ENCODE data around the gene CRIP2. TPM values are rescaled to one million over a fixed set of nuclear protein-coding genes. Genes with fewer than 3 reads are reported as not detected.

CRIP2 gene
- total and polyA plus RNA-seq, 7 donors: 23.1 to 71.8 (median 32.2) TPM

GRCh38 chr14:105469456-105470349 is 4.9 kb upstream of the CRIP2 start:
- 75 to 79% (median 77%) methylated on average over 30 to 54 of the region's 54 CpGs for WGBS, 3 donors
- peaks cover 0 to 37% of the 10 kb centered on the region in 2 donors for H3K36me3 ChIP-seq (ENCODE audit: insufficient read depth in 1 of 2, low read depth in 1 of 2)
- DNase-seq (no peak), ATAC-seq (no peak)
- H3K4me1 ChIP-seq: peaks cover 50% of the 10 kb centered on the region
- no peak for TF ChIP-seq CTCF (IDR thresholded peaks at IDR 0.05)
- H3K4me3 ChIP-seq: no peak overlapping the region
- H3K27me3 ChIP-seq (ENCODE audit: insufficient read depth in 3 of 3, low read length in 2 of 3): peaks cover 0 to 2% (median under 1%) of the 10 kb centered on the region in 3 donors
- no peak overlapping the region for H3K27ac ChIP-seq
- intact Hi-C loops (cut with DNase I): loop anchor here in 1 of 2 donors (5.0 kb wide), 1 partner anchor 52 kb away; the partner anchor contains the start of gene MTA1
- no peaks in the 10 kb centered on the region for H3K9me3 ChIP-seq

GRCh38 chr14:105470350-105471296 is 4.0 kb upstream of the CRIP2 start:
- peaks cover 0 to 4% (median 2%) of the 10 kb centered on the region in 3 donors for H3K27me3 ChIP-seq (ENCODE audit: insufficient read depth in 3 of 3, low read length in 2 of 3)
- no peak overlapping the region for H3K27ac ChIP-seq

GRCh38 chr14:105471297-105471821 is 3.3 kb upstream of the CRIP2 start:
- 66 to 75% (median 71%) methylated on average over 16 to 19 of the region's 19 CpGs for WGBS, 3 donors
- Histone ChIP-seq H3K27me3 (ENCODE audit: insufficient read depth in 3 of 3, low read length in 2 of 3) (peaks cover 0 to 4% (median 2%) of the 10 kb centered on the region in 3 donors), H3K36me3 (ENCODE audit: insufficient read depth in 1 of 2, low read depth in 1 of 2) (peaks cover 0 to 31% of the 10 kb centered on the region in 2 donors), H3K4me1 (peaks cover 49% of the 10 kb centered on the region), H3K4me3 (no peak overlapping the region), H3K9me3 (no peaks in the 10 kb centered on the region), H3K27ac (no peak overlapping the region)
- intact Hi-C loops (cut with DNase I): no loop called here
- TF ChIP-seq CTCF (IDR thresholded peaks at IDR 0.05): no peak
- ATAC-seq (no peak), DNase-seq (no peak)

More at GRCh38 chr14:105470350-105471296, 4.0 kb upstream of the CRIP2 start:
- intact Hi-C loops (cut with DNase I): no loop called here
- Histone ChIP-seq H3K9me3 (no peaks in the 10 kb centered on the region), H3K4me1 (peaks cover 47% of the 10 kb centered on the region), H3K36me3 (ENCODE audit: insufficient read depth in 1 of 2, low read depth in 1 of 2) (peaks cover 0 to 32% of the 10 kb centered on the region in 2 donors), H3K4me3 (no peak overlapping the region)
- ATAC-seq (no peak), DNase-seq (no peak)
- 79 to 82% (median 82%) methylated on average over 34 of the region's 34 CpGs for WGBS, 3 donors
- TF ChIP-seq CTCF (IDR thresholded peaks at IDR 0.05): no peak

- H3K4me3 ChIP-seq: no peak overlapping the region
- H3K27me3 ChIP-seq (ENCODE audit: insufficient read depth in 3 of 3, low read length in 2 of 3): peaks cover 0 to 4% (median 2%) of the 10 kb centered on the region in 3 donors
- ATAC-seq (no peak), DNase-seq (no peak)
- intact Hi-C loops (cut with DNase I): no loop called here
- no peak for TF ChIP-seq CTCF (IDR thresholded peaks at IDR 0.05)
- no peaks in the 10 kb centered on the region for H3K9me3 ChIP-seq
- H3K36me3 ChIP-seq (ENCODE audit: insufficient read depth in 1 of 2, low read depth in 1 of 2): peaks cover 0 to 26% of the 10 kb centered on the region in 2 donors
- peaks cover 55% of the 10 kb centered on the region for H3K4me1 ChIP-seq
- no peak overlapping the region for H3K27ac ChIP-seq
- WGBS, 3 donors: 59 to 79% (median 73%) methylated on average over 8 of the region's 8 CpGs
These were observed 2.7 kb upstream of the CRIP2 start for GRCh38 chr14:105471823-105472485.
